NCI-H446 treated with DMSO at 0.1 percent for 48 hours (cell line): ENCODE data around the gene HOXB1.

ENCODE experiments used
- DNase-seq: peaks from one replicate; lab custom pipeline; 2025; lab: John Stamatoyannopoulos, UW

Gene HOXB1

DNA sequence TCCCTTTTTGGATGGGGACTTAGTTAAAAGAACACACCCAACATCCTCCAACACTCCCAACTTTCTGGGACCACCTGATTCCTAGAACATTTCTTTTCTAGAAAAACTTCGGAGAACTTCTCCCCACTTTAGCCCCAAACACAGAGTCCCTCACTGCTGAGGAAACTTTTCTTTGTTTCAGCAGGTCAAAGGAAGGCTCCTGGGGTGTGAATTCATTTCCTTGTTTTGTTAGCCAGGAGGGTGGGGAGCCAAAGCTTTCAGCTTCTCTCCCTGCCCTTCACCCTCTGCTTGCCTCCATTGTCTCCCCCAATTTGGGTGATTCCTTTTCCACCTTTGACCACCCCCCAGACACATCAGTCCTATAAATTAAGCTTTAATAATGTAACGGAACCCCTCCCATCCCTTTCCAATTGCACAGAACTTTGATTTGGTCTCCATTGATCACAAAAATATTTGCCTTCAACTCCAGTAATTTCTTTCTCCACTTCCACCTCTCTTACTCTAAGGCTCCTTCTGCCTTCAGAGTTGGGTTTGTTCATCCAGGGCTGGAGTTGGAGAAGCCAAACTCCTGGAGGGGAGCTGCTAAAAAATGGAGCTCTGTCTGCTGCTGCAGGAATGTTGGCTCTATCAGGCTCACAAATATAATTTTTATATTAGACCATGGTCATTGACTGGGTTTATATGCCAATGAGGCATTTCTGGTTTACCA is 37.0 kb upstream of the HOXB1 start:
- no peak for DNase-seq

DNA sequence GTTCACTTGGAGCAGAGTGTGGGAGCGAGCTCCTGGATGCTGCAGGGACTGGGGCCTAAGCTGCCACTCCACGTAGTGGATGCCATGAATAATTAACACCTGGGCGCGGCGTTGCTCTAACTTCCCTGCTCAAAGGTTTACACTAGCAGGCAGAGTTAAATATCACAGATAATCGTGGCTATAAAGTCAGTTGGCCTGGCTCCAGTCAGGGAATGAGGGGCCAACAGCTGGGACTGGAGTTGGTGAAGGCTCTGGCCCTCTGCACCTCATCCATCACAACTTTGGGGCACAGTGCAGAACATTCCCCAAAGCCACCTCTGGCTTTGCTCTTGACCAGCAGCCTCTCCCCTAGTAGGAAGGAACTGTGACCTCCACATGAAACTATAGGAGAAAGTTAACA is 36.4 kb upstream of the HOXB1 start:
- no peak for DNase-seq

DNA sequence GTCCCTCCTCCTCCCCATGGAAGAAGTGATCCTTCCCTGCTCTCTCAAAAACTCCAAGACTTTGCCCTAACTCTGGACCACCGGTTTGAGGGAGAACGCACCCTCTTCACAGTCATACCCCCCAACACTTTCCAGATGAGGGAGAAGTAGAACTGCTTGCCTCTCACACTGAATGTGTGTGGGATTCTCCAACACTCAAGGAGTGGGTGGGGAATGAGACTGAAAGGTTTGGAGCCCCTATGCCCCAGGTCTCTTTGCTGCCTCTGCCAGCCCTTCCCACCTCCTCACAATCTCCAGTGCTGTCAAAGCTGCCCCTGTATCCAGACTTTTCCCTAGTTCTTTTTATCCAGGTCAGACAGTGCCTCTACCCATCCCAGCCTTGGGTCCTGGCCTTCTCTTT is 35.9 kb upstream of the HOXB1 start:
- no peak for DNase-seq

DNA sequence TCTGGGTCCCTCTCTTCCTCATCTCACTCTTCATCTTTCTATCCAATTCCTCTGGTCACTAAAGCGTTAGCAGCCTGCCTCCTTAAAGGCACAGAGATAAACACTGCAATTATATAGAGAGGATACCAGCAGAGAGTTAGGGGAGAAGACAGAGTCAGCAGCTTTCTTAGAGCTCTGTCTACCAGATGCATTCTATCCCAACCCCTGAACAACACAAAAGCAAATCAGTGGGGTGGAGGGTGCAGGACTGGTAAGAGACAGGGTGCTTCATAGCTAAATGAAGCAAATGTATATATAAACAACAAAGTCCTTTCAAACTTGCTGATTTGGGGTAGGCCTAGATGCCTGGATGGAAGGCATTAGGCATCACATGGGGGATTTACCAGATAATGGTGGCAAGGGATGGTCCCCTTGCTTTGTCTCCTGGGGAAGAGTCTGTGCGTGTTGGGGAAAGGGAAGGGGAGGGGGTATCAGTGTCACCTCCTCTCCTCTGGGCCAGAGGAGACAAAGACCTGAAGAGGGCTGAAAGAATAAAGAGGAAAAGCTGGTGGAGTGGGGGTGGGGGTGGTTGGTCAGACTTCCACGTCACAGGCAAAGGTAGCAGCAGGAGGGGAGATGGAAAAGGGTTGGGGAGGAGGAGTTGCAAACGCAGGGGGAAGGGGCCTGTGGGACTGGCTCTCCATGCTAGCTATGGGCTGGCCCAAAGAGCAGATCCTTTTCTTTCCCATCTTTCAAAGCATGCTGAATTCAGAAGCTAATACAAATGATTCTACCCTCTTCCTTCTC is 35.3 kb upstream of the HOXB1 start:
- DNase-seq = no peak

DNA sequence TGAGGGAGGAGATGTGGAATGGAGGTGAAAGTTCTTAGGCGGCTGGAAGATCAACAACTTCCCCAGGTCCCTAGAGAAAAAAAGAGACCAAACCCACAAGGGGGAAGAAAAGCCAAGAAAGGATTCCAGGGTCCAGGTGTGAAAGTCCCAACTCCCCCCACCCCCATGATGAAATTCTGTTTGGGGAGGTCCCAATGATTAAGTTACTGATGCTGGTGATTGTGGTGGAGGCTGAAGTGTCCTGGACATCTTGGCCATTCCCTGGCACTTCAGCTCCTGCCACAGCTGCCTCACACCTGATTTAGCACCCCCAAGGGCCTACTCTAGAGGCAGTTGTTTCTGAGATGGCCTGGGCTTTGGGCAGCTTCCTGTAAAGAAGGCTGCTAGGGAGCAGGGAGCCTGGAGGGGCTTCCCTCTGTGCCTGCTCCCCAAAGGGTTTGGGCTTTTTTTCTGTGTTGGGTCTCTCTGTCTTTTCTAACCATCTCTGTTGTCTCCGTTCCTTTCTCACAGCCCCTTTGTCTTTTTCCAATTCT is 34.3 kb upstream of the HOXB1 start:
- DNase-seq = no peak

DNA sequence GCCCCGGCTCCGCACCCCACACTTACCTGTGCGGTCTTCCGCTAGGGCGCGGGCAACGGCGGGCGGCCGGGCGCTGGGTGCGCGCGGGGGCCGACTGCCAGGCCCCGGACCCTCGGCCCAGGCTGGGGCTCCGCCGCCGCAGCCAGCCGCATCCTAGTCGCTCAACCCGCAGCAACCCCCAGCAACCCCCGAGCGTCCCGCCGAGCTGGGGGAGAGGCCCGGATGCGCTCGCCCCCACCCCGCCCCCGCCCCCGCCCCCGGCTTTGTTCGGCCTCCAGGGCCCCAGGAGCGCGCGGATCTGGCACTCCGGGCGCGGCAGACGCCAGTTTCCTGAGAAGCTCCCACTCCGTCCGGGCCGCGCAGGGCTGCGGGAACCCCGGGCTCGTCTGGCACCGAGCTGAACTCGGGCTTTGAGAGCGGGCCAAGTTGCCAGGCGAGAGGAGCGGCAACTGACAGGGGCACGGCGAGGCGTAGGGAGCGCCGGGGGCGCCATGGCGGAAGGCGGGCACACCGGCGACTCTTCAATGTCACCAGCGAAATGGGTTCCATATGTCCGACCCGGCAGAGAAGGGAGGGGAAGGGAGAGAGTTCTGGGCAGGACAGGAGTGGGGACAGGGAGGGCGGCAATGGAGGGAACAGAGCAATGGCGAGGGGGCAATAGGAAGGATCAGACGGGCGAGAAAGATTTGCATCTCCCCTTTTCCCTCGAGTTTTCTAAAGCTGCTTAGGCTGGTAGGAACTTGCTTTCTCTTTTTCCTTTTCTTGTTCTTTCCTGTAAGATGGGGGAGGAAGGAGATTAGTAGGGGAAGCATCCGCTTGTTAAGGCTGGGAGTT is 33.6 kb upstream of the HOXB1 start:
- no peak for DNase-seq

DNA sequence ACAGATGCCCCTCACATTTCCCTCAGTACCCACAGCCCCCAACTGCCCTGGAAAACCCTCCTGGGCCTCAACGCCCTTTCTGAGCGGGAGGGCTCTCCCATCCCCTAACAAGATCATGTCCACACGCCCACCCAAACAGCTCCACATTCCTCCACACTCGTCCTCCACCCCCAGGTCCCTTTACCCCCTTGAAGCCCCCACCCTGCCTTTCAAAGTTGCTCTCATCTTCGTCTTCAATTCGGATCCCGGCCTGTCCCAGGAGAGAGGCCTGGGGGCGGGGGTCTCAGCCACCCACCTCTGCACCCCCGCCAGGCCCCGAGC is 33.0 kb upstream of the HOXB1 start:
- DNase-seq = no peak

DNA sequence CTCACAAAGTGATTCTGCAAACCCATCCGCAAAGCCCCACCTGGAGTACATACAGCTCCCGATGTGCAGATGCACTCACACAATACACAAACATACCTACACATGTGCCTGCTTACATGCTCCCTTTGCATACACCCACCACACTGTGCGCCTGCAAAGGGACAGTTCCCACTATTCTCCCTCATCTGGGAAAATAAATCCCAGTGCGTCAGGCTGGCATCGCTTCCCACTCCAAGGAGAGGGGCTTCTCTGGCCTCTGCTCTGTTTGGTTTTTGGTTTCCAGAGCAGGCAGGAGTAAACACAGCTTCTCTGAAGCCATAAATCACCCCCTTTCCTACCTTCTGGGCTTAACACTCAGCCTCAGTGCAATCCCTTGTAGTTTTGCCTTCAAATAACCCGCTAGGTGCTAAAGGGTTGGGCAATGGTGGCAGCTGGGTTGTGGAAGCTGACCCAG is 32.6 kb upstream of the HOXB1 start:
- DNase-seq = no peak

DNA sequence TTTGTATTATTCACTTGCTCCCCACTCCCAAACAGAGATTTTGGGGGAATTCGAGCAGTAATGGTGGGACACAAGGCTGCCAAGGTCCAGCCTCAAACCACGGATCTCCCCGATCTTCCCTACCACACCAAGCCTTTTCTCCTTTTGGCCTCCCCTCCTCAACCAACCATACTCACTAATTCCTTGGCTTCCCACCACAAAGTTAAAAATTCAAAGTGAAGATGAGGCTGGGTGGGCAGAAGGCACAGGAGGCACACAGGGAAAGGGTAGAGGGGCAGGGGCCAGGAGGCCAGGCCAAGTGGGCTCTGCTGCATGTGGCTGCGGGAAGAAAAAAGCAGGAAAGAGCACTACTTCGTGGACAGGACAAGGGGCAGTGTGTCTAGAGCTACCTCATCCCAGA is 32.1 kb upstream of the HOXB1 start:
- DNase-seq = no peak

DNA sequence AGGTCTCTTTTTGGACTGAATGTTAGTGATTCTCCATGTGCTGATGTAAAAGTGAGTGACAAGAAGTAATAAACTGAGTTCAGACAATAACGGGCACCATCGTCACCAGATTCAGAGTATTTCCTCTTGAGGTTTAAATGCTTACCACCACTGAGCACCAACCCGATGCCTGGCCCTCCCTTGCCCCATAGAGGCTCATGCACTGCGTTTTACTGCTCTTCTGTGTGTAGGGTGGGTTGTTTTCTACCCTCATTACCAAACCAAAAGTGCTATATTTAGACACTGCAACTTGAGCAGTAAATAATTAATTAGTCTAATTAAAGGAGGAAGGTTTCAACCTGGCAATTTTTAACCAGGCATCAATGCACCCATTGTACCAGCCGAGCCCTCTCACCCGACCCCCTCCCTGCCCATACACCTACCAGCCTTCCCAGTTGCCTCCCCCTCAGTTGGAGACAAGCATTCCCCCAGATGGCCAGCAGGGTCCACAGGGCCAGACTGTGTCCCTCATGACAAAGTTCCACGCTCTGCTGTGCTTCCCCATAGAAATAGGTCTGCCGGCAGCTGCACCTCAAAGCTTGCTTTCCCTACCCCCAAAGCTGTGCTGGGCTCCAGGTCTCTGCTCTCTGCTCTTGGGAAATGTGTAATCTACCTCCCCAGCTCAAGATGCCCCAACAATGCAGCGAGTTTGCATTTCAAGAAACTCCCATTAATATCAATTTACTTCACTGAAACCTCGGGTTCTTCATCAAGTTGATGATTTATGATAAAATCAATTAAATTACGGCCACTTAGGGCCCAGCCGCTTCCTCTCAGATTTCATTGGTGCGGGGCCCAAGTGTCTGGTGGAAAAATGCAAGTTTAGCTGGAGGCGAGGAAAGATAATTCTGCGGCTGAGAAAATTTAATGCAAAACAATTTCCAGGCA is 31.3 kb upstream of the HOXB1 start:
- no peak for DNase-seq

DNA sequence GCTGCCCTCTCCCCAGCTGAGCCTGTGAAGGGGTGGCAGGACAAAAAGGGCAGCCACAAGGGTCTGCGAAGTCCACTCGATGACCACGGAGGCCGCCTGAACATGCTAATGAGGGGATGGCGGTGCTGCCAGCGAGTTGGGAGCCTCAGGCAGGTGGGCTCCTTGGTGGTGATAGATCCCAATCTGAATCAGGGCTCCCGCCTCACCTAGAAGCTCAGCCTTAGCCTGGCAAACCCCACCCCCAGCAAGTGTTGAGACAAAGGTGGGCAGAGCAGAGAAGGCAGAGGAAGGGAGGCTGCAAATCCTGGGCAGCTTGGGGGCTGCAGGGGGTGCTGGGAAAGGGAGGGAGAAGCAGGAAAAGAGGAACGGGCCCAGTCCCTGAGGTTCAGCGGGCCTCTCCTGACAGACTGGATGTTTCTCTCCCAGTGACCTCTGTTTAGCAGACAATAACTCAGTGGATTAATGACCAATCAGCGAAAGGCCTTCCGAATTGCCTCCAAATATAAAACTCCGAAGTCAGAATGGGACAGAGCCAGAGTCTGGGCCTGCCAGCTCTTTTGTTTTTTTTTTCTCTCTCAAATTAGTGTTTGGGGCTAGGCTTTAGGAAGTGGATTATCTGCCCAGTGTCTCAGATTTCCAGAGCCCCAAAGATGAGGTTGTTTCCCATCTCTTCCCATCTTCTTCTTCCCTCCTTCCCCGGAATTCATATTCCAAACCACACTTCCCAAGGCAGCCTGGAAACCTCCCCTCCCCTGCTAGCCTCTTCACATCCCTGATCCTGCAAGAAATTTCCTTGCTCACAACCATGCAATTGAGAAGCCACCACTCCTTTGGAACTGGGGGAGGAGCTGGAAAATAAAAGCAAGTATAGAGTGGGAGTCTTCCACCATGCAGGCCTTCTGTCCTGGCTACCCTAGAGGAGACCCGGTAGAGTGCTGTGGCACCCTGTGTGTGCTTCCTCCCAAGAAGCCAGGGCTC is 29.3 kb upstream of the HOXB1 start:
- no peak for DNase-seq

DNA sequence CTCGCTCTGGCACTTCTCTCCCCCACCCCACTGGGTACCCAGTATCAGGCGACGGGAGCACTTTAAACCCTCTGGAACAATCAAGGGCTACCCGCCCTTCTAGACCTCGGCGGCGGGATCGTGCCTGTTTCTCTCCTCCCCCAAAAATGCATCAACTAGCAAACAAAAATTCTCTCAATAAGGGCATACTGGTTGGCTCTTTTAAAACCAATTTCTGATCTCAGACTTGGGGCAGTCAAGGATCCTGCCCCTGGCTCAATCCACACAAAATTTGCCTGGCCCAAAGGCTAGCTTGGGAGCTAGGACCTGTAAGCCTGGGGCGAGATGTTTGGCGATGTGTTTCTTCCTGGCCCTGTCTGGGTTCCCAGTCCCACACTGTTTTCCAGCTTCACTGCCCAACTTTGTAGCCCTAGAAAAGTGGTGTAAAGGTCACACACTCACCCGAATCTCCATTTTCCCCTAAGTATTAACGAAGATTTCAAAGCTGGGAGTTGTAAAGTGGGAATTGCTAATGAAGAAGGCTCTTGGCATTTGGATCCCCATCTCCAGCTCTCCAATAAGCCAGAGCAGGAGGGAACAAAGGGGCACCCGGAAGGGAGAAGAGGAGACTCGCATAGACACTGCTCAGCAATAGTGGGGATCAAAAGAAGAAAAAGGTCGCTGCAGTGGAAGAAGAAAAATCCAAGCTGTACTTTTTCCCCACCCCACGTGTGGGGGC is 28.5 kb upstream of the HOXB1 start:
- no peak for DNase-seq

DNA sequence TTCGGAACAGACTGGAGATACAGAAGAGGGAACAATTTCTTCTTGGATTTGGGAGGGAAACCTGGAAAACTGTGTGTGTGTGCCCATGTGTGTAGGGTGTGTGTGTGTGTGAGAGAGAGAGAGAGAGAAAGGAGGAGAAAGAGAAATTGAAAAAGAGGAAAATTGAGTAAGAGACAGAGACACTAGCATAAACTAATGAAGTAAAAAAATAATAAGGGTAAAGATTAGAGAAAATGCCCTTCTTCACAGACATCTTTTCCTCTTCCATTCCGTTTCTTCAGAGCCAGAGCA is 28.0 kb upstream of the HOXB1 start:
- no peak for DNase-seq

DNA sequence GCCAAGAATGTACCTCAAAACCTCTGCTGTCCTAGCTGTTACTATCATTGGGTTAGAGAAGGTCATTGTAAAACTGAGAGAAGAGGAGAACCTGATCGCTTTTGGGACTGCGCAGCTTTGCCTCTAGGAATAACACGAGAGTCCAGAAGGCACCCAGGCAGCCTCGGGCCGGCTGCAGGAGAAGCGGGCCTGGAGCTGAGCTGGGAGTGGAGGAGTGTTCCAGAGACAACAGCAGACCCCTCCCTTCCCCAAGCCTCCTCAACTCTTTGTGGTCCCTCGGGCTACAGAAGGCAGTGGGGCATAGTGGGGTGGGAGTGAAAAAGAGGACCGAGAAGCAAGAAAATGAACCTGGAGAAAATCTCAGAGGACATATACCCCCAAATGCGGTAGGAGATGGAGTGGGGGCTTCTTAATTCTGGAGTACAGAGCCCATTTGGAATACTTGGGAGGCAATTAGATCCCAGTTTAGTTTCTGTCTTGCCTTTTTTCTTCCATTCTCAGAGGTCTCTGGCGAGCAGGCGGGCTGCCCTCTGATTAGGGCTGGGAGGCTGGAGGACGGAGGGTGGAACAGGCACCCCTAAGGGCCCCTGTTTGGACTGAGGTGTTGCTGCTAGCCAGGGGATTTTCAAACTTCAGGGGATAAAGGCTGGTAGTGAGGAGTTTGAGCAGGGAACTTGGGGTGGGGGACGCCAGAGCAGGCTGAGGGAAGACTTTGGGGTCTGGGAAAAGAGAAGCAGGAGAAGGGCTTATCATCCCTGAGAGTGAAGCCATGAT is 27.4 kb upstream of the HOXB1 start:
- DNase-seq = no peak

DNA sequence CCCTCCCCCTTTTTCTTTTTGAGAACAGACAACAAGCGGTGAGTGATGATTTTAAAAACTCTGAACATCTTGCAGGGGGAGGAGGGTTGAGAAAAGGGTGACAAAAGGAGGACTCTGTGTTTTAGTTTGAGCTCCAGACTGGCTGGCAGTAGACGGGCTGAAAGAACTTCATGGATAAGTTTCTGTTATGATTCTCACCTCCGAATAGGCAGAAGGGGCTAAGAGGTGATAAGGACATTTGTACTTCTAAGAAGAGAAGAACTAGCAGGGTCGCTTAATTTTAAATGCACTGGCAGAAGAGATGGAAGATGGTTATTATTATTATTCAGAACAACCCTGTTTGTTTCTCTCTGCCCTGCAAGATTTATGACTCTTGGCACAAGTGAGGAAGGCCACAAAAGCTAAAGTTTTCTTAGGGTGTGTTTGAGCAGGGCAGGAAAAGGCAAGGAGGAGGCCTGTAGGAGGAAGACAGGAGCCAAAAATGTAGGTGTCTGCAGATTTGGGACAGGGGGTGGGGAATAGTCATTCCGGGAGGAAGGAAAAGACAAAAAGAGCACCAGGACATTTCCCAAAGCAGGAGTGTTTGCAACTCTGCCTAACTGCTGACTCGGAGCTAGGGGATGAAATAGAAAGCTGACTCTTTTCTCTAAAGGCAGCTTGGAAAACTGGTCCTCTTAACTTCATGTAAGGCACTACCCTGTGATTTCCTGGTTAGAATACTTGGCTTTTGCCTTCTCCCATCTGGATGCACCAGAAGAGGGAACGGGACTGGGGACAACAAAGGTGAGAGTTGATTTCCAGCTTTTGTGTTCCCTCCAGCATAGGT is 26.0 kb upstream of the HOXB1 start:
- no peak for DNase-seq

DNA sequence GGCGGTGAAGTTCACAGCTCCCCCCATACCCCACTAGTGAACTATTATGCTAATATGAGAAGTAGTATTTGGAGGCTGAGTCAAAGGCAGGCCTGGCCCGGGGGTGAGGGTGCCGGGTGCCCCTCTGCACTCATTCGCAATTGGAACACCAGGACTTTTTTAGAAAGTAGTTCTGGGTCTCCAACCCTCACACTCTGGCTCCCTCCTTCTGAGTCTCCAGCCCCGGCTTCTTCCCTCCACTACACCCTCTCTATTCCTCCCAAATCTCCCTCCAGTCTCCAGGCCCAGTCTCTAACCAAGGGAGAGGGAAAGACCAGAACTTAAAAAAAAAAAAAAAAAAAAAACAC is 25.4 kb upstream of the HOXB1 start:
- DNase-seq = no peak

DNA sequence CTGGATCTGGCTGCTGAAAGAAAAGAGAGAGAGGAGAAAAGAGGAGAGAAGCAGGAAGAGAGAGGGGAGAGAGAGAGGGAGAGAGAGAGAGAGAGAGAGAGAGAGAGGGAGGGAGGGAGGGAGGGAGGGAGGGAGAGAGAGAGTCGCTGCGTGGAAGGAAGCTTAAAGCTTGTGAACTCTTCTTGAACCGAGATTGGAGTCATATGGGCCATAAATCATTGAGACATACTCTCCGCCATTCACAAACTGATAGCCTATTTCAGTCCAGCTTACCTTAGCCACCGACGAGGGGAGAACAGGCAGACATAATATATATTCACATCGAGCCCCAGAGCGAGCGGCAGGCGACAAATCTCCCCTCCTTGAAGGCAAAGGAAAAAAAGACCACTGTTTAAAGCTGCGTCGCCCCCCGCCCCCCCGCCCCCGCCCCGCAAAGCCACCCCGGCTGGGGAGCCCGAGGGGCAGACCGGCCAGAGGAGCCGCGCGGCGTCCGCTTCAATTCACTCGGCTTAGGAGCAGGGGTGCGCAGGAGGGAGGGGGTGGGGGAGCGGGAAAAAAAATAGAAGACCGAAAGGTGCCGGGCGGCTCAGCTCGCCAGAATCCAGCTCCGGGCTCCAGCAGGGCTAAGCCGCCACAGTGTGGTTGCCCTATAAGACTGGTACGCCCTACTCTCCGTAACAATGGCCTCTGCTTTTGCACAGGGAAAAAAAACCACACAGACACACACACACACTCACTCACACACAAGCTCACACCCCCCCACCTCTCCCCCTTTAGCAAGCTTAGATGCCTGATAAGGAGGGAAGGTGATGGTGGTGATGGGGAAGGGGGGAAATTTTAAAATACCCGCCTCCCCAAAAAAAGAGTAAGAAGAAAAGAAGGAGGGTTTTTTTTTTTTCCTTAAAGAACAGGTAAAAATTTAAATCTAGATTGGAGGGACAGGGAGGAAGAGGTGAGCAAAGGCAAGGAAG is 24.7 kb upstream of the HOXB1 start:
- peak; percentile 48 for DNase-seq
